Bronchial epithelial cell (primary cell): Measurements from ENCODE around the gene NISCH. TPM values are rescaled to one million over a fixed set of nuclear protein-coding genes. Genes with fewer than 3 reads are reported as not detected.

ENCODE experiments used
- DNase-seq: peaks from one replicate; pipeline ENCODE4 v3.0.0-alpha.2; 2010; ENCODE audit warnings: low read depth
- FAIRE-seq: peaks from 2 replicates; lab custom pipeline; 2011; peaks lifted over from hg19 to GRCh38; lab: Jason Lieb, UNC
- H3K27me3 ChIP-seq: 2 replicates; pipeline ENCODE4 v1.5.1; 2011; ENCODE audit warnings: low read length; ENCODE audit not compliant: control insufficient read depth, insufficient read depth
- H3K36me3 ChIP-seq: 2 replicates; pipeline ENCODE4 v1.5.1; 2011; ENCODE audit warnings: low read length; ENCODE audit not compliant: control insufficient read depth, insufficient read depth
- H3K4me3 ChIP-seq: 2 replicates; pipeline ENCODE4 v1.5.1; 2011; ENCODE audit warnings: mild to moderate bottlenecking, low read depth, low read length, control low read depth
- CTCF ChIP-seq: IDR thresholded peaks from 2 replicates; pipeline ENCODE4 v1.5.1; 2011; ENCODE audit warnings: mild to moderate bottlenecking, moderate library complexity, low read length, control low read depth, inconsistent platforms; ENCODE audit not compliant: insufficient read depth, severe bottlenecking
- total RNA-seq: library from RNA; depleted of rRNA; stranded (reverse); fragments of >200 nt; gene quantifications from 2 replicates; pipeline ENCODE4 v1.2.1, GENCODE V29; 2014

NISCH gene
- total RNA-seq, 1 donor from 2014 or later = 30.5 TPM

- H3K27me3 ChIP-seq = no peaks in the 10 kb centered on the region
- FAIRE-seq (no peak), DNase-seq (no peak)
- H3K36me3 ChIP-seq = peaks cover 1% of the 10 kb centered on the region
- no peak for TF ChIP-seq CTCF
- H3K4me3 ChIP-seq = peak within 1 kb of the TSS; percentile 76
Observed at GRCh38 chr3:52453496-52454249, 1.7 kb upstream of the NISCH start, which contains the start of gene TNNC1. Gene TNNC1, minus strand, starts transcription at chr3:52454041. Its CDS starts 26 bp downstream, at chr3:52454015.

- Histone ChIP-seq H3K4me3 (no peak overlapping the region), H3K27me3 (no peaks in the 10 kb centered on the region), H3K36me3 (peaks cover 7% of the 10 kb centered on the region)
- FAIRE-seq (no peak), DNase-seq (no peak)
- no peak for TF ChIP-seq CTCF
Observed at GRCh38 chr3:52454250-52454937, 1.0 kb upstream of the NISCH start.

GRCh38 chr3:52454938-52455282, 494 bp upstream of the NISCH start:
- H3K27me3 ChIP-seq = no peaks in the 10 kb centered on the region
- no peak for DNase-seq
- FAIRE-seq = no peak
- H3K4me3 ChIP-seq = peak overlapping the region; percentile 76
- no peak for TF ChIP-seq CTCF
- peaks cover 7% of the 10 kb centered on the region for H3K36me3 ChIP-seq

GRCh38 chr3:52456169-52456799, 880 bp downstream of the NISCH start:
- no peak for TF ChIP-seq CTCF
- DNase-seq (no peak), FAIRE-seq (no peak)
- peaks cover 12% of the 10 kb centered on the region for H3K36me3 ChIP-seq
- H3K4me3 ChIP-seq = peak overlapping the region; percentile 76
- H3K27me3 ChIP-seq = no peaks in the 10 kb centered on the region

DNA sequence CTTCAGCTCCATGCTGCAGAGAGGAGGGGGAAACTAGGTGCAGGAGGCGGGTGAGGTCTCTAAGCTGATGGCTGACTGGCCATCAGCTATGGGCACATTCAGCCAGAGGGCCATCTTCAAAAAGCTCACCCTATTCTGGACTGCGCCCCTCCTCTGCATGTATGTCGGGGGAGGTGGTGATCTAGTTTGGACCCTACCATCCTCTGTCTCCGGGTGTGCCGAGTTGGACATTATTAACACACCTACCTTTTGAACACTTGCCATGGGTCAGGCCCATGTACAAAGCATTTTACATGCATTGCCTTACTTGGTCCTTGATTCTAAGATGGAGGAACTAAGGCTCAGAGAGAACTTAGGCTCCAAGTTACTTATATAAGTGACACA, 1.4 kb downstream of the NISCH start:
- Histone ChIP-seq H3K36me3 (peaks cover 12% of the 10 kb centered on the region), H3K27me3 (no peaks in the 10 kb centered on the region), H3K4me3 (peak overlapping the region; percentile 76)
- TF ChIP-seq CTCF = no peak
- FAIRE-seq (no peak), DNase-seq (no peak)
